Measurements from ENCODE around the gene GNPAT. TPM values are rescaled to one million over a fixed set of nuclear protein-coding genes. Genes with fewer than 3 reads are reported as not detected.

GNPAT gene
- total and polyA plus RNA-seq, 2 of the 8 experiments (the other 6 are each of a cell fraction or from before 2014, with no cell fraction given): 22.9 to 47.4 TPM

DNA sequence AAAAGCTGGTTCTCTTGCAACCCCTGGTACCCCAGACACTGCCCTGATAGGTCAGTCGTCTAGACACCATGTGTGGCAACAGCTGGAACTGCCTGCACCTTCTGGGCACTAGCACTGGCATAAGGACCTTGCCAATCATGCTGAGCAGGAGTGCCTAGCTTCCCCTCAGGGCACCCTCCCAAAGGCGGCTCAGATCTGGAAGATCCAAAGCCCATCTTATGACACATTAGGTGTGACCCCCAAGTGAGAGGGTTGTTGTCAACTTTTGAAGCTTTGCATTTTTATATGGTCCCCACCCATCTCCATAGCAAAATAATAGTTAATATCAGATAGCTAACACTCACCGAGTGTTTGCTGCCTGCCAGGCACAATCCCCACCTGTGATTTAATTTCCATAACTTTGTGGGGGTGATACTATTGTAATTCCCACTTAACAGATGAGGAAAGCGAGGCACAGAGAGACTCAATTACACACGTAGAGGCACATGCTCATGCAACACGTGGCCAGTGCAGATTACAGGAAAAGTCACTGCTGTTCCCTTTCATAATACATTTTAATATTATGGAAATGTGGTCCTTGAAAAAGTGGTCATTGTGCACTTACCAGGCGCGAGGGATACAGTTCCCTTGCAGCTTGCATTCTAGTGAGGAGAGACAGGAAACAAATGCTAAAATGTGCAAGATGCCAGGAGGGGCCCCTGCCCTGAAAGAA, 70.9 kb downstream of the GNPAT start:
- Histone ChIP-seq H3K27me3 (replicated peaks in 1 of 4; ENCODE audit: control insufficient read depth in 3 of 4, extremely low read depth in 1 of 4, insufficient read depth in 3 of 4, low read length in 3 of 4) (no peaks in the 10 kb centered on the region), H2BK120ac (replicated peaks; ENCODE audit: low read depth, low read length) (no peak overlapping the region), H3K23ac (ENCODE audit: insufficient read length) (no peak overlapping the region), H2BK20ac (ENCODE audit: low read length) (no peak overlapping the region), H4K20me1 (replicated peaks in 1 of 2; ENCODE audit: control insufficient read depth in 1 of 2, insufficient read depth in 2 of 2, low read length in 2 of 2) (no peaks in the 10 kb centered on the region), H3K4me2 (ENCODE audit: insufficient read depth in 1 of 2, low read depth in 2 of 2, low read length in 2 of 2) (no peak overlapping the region), H3K27ac (ENCODE audit: low read depth, low read length) (no peak overlapping the region), H3K4me1 (replicated peaks in 1 of 4; ENCODE audit: control insufficient read depth in 3 of 4, insufficient read depth in 4 of 4, low read length in 3 of 4) (no peaks in the 10 kb centered on the region), H3K9me3 (ENCODE audit: insufficient read depth in 2 of 2, low read depth in 1 of 2, low read length in 1 of 2) (no peaks in the 10 kb centered on the region), H3K4me3 (ENCODE audit: extremely low read depth in 1 of 4, insufficient read depth in 2 of 4, low read depth in 3 of 4, low read length in 4 of 4) (no peak overlapping the region), H4K91ac (replicated peaks; ENCODE audit: insufficient read length, low read length) (no peak overlapping the region), H4K5ac (ENCODE audit: insufficient read length, low read depth, low read length) (no peak overlapping the region), H4K8ac (ENCODE audit: extremely low read depth, insufficient read depth, low read length) (no peak overlapping the region), H2BK5ac (ENCODE audit: low read depth, low read length) (no peak overlapping the region), H3K14ac (ENCODE audit: insufficient read length) (no peak overlapping the region), H3K56ac (replicated peaks; ENCODE audit: insufficient read length, low read depth, low read length) (no peak overlapping the region), H3K4ac (replicated peaks; ENCODE audit: insufficient read length, low read depth, low read length) (no peak overlapping the region), H2AFZ (ENCODE audit: low read length) (no peak overlapping the region), H2BK15ac (ENCODE audit: low read length) (no peak overlapping the region), H3K79me2 (ENCODE audit: control insufficient read depth in 1 of 2, insufficient read depth in 2 of 2, low read length in 2 of 2) (no peaks in the 10 kb centered on the region), H3K79me1 (ENCODE audit: low read depth, low read length) (no peaks in the 10 kb centered on the region; the same call in 1 of the 2 replicates), H2AK5ac (ENCODE audit: low read depth, low read length) (no peak overlapping the region), H3K23me2 (ENCODE audit: low read depth, low read length) (no peaks in the 10 kb centered on the region), H3K18ac (ENCODE audit: extremely low read depth, low read length) (no peak overlapping the region), H3K9ac (replicated peaks in 1 of 4; ENCODE audit: extremely low read depth in 1 of 4, low read depth in 3 of 4, low read length in 3 of 4) (no peak overlapping the region), H2BK12ac (ENCODE audit: low read depth, low read length) (no peak overlapping the region), H3K36me3 (ENCODE audit: control insufficient read depth in 2 of 4, insufficient read depth in 4 of 4, low read length in 3 of 4) (no peaks in the 10 kb centered on the region)
- POLR2A ChIA-PET (ENCODE audit: partially characterized antibody): no interaction called here
- DNase-seq (ENCODE audit: low read depth in 1 of 2, low spot score in 2 of 2) (no peak), FAIRE-seq (no peak)
- 78% methylated on average over 8 of the region's 8 CpGs; no CpG with 5 or more reads in 1 of the 2 experiments for WGBS, 2 experiments (ENCODE audit: extremely low coverage in 1 of 2, insufficient coverage in 1 of 2, insufficient read length in 1 of 2, insufficient replicate concordance in 2 of 2, low coverage in 1 of 2, low lambda C conversion rate in 2 of 2, missing lambda C conversion rate in 1 of 2)
- TF ChIP-seq TBP (IDR thresholded peaks at IDR 0.05; ENCODE audit: low read depth, low read length) (no peak), ASH2L (IDR thresholded peaks at IDR 0.05; ENCODE audit: low read length) (no peak), RAD21 (IDR thresholded peaks at IDR 0.05 in 1 of 2, conservative IDR thresholded peaks at IDR 0.05 in 1 of 2; ENCODE audit: low read depth in 2 of 2, low read length in 2 of 2) (no peak), KDM5A (IDR thresholded peaks at IDR 0.05; ENCODE audit: low read length) (no peak), CHD2 (IDR thresholded peaks at IDR 0.05; ENCODE audit: low read length) (no peak), NRF1 (IDR thresholded peaks at IDR 0.05; ENCODE audit: low read depth, low read length) (no peak)
- CTCF ChIA-PET (ENCODE audit: partially characterized antibody): interaction anchor here (0.9 to 1.1 kb wide), 3 partner anchors 15 to 290 kb away, joined by 3 to 4 read pairs (median 3); no protein-coding TSS in a partner anchor
